Liver (tissue), 9 donors: ENCODE results near the gene NPAS2. TPM values are rescaled to one million over a fixed set of nuclear protein-coding genes. Genes with fewer than 3 reads are reported as not detected.
A peak's percentile ranks its signal among the peaks of the same experiment; 100 is the strongest.

Experiments used
- DNase-seq: peaks from one replicate; pipeline ENCODE4 v3.0.0-alpha.2; 2017; ENCODE audit warnings: low spot score
- H3K27ac ChIP-seq, 2 donors: one replicate each; pipeline ENCODE4 v1.7.0; 2013; ENCODE audit warnings: inconsistent platforms in 2 of 2, low read length in 2 of 2, control low read depth in 1 of 2, low read depth in 1 of 2, mild to moderate bottlenecking in 1 of 2
- H3K27me3 ChIP-seq, 4 donors: one replicate each; pipeline versions ENCODE4 v1.6.1 to v1.7.0; 2013; ENCODE audit warnings: low read length in 3 of 4, inconsistent platforms in 1 of 4, mild to moderate bottlenecking in 1 of 4, moderate library complexity in 1 of 4; ENCODE audit not compliant: control insufficient read depth in 4 of 4, insufficient read depth in 4 of 4
- H3K36me3 ChIP-seq, 4 donors: one replicate each; pipeline versions ENCODE4 v1.6.1 to v1.7.0; 2013; ENCODE audit warnings: low read length in 3 of 4, mild to moderate bottlenecking in 3 of 4, low read depth in 1 of 4, moderate library complexity in 1 of 4; ENCODE audit not compliant: control insufficient read depth in 4 of 4, insufficient read depth in 3 of 4
- H3K4me1 ChIP-seq, 4 donors: one replicate each; pipeline versions ENCODE4 v1.6.1 to v1.7.0; 2013; ENCODE audit warnings: low read length in 3 of 4, mild to moderate bottlenecking in 3 of 4, moderate library complexity in 1 of 4; ENCODE audit not compliant: control insufficient read depth in 4 of 4, insufficient read depth in 4 of 4
- H3K4me3 ChIP-seq, 3 donors: one replicate each; pipeline versions ENCODE4 v1.6.1 to v1.7.0; 2013; ENCODE audit warnings: low read length in 3 of 3, control low read depth in 1 of 3, low read depth in 1 of 3, mild to moderate bottlenecking in 1 of 3
- H3K9ac ChIP-seq, 2 donors: one replicate each; pipeline ENCODE4 v1.7.0; 2013; ENCODE audit warnings: low read length in 2 of 2, mild to moderate bottlenecking in 2 of 2, moderate library complexity in 2 of 2, control low read depth in 1 of 2, low read depth in 1 of 2
- H3K9me3 ChIP-seq, 4 donors: one replicate each; pipeline versions ENCODE4 v1.6.1 to v1.7.0; 2013; ENCODE audit warnings: low read length in 3 of 4; ENCODE audit not compliant: control insufficient read depth in 4 of 4
- ATF3 ChIP-seq: IDR thresholded peaks from 2 replicates; pipeline ENCODE4 v1.6.1; 2016; ENCODE audit warnings: antibody characterized with exemption
- CTCF ChIP-seq: fragments of 150-350 bp; IDR thresholded peaks from 2 replicates; pipeline ENCODE4 v1.5.1; 2017; ENCODE audit warnings: improper control_type of control experiment, low read depth, low read length; ENCODE audit not compliant: missing input control
- FOXA1 ChIP-seq: IDR thresholded peaks from 2 replicates; pipeline ENCODE4 v1.6.1; 2016; ENCODE audit warnings: antibody characterized with exemption
- FOXA2 ChIP-seq: IDR thresholded peaks from 2 replicates; pipeline ENCODE4 v1.6.1; 2016; ENCODE audit warnings: antibody characterized with exemption
- HNF4A ChIP-seq, 2 donors: conservative IDR thresholded peaks; 2 replicates each; pipeline ENCODE4 v1.6.1; 2016; ENCODE audit warnings: antibody characterized with exemption in 2 of 2, mild to moderate bottlenecking in 2 of 2
- NR2F2 ChIP-seq: IDR thresholded peaks from 2 replicates; pipeline ENCODE4 v1.6.1; 2016; ENCODE audit warnings: antibody characterized with exemption
- RAD21 ChIP-seq, 2 donors: IDR thresholded peaks; 2 replicates each; pipeline ENCODE4 v1.6.1; 2016; ENCODE audit warnings: antibody characterized with exemption in 2 of 2, mild to moderate bottlenecking in 2 of 2
- REST ChIP-seq: IDR thresholded peaks from 2 replicates; pipeline ENCODE4 v1.6.1; 2016; ENCODE audit warnings: antibody characterized with exemption, mild to moderate bottlenecking
- RXRA ChIP-seq, 2 donors: IDR thresholded peaks; 2 replicates each; pipeline ENCODE4 v1.6.1; 2017 to 2018; ENCODE audit warnings: antibody characterized with exemption in 2 of 2, mild to moderate bottlenecking in 1 of 2
- SP1 ChIP-seq: IDR thresholded peaks from 2 replicates; pipeline ENCODE4 v1.6.1; 2018; ENCODE audit warnings: antibody characterized with exemption, mild to moderate bottlenecking
- YY1 ChIP-seq: IDR thresholded peaks from 2 replicates; pipeline ENCODE4 v1.6.1; 2016; ENCODE audit warnings: antibody characterized with exemption, mild to moderate bottlenecking
- ZBTB33 ChIP-seq: IDR thresholded peaks from 2 replicates; pipeline ENCODE4 v1.6.1; 2016; ENCODE audit warnings: antibody characterized with exemption
- WGBS: extraction: QIAGEN DNeasy Blood & Tissue Kit; methylation state at CpG from one replicate; pipeline ENCODE4 v1.1.7; 2013; 5-methylcytosine and 5-hydroxymethylcytosine counted together
- polyA plus RNA-seq, 2 donors: library from polyadenylated mRNA; stranded (reverse) in 1 of 2; unstranded in 1 of 2; fragments of 200-250 nt in 1 of 2; fragments of >200 nt in 1 of 2; fragmentation: Nextera tagmentation in 1 of 2; extraction: Ambion mirVana in 1 of 2; gene quantifications; one replicate each; pipeline versions ENCODE4 v1.2.1 to v1.2.3, GENCODE V29; 2013 to 2015
- total RNA-seq, 2 donors: library from RNA; depleted of rRNA; stranded (reverse); fragments of >200 nt; gene quantifications; one replicate each; pipeline ENCODE4 v1.2.3, GENCODE V29; 2014
- donor health status: healthy.
- donor health status: healthy.
- donor health status: healthy.
- donor health status: healthy.
- donor health status: healthy.

Gene NPAS2
- total and polyA plus RNA-seq, 4 donors, result 0.33 to 24.3 (median 6.6) TPM

- Histone ChIP-seq H3K27ac (peak overlapping the region; percentile 70 to 72), H3K4me3 (no peak overlapping the region), H3K4me1 (peaks cover 7 to 24% (median 18%) of the 10 kb centered on the region in 4 donors), H3K27me3 (no peaks in the 10 kb centered on the region), H3K9ac (no peak overlapping the region), H3K9me3 (no peaks in the 10 kb centered on the region), H3K36me3 (no peaks in the 10 kb centered on the region)
- WGBS, result 96% methylated on average over 15 of the region's 15 CpGs
- no peak for DNase-seq
- TF ChIP-seq ATF3, result no peak
- TF ChIP-seq RXRA (IDR thresholded peaks at IDR 0.05), result no peak
- TF ChIP-seq SP1, result no peak
- no peak for TF ChIP-seq NR2F2
- TF ChIP-seq REST, result no peak
- no peak for TF ChIP-seq ZBTB33
- TF ChIP-seq YY1, result no peak
- no peak for TF ChIP-seq RAD21 (IDR thresholded peaks at IDR 0.05)
Measured at GRCh38 chr2:100876231-100876860, 56.4 kb downstream of the NPAS2 start.

- Histone ChIP-seq H3K27ac (peak overlapping the region in 1 of 2 donors; percentile 5), H3K4me3 (no peak overlapping the region), H3K27me3 (no peaks in the 10 kb centered on the region), H3K9ac (no peak overlapping the region), H3K9me3 (no peaks in the 10 kb centered on the region), H3K4me1 (peaks cover 10 to 23% (median 16%) of the 10 kb centered on the region in 4 donors), H3K36me3 (no peaks in the 10 kb centered on the region)
- no peak for TF ChIP-seq HNF4A (conservative IDR thresholded peaks at IDR 0.05)
- no peak for TF ChIP-seq FOXA2
- no peak for TF ChIP-seq FOXA1
- no peak for TF ChIP-seq ZBTB33
- TF ChIP-seq CTCF, result no peak
- no peak for TF ChIP-seq NR2F2
- no peak for TF ChIP-seq SP1
- no peak for TF ChIP-seq REST
- no peak for DNase-seq
- WGBS, result 82% methylated on average over 5 of the region's 5 CpGs
Measured at GRCh38 chr2:100877555-100877954, 57.6 kb downstream of the NPAS2 start.
